GM21786 (cell line): ENCODE data around the gene NEUROD1.

ENCODE experiments used
- ATAC-seq: cut with Tn5 transposase; IDR thresholded peaks from one replicate; pipeline ENCODE4 v1.9.1; 2021; ENCODE audit not compliant: unreplicated experiment

The NEUROD1 gene

DNA sequence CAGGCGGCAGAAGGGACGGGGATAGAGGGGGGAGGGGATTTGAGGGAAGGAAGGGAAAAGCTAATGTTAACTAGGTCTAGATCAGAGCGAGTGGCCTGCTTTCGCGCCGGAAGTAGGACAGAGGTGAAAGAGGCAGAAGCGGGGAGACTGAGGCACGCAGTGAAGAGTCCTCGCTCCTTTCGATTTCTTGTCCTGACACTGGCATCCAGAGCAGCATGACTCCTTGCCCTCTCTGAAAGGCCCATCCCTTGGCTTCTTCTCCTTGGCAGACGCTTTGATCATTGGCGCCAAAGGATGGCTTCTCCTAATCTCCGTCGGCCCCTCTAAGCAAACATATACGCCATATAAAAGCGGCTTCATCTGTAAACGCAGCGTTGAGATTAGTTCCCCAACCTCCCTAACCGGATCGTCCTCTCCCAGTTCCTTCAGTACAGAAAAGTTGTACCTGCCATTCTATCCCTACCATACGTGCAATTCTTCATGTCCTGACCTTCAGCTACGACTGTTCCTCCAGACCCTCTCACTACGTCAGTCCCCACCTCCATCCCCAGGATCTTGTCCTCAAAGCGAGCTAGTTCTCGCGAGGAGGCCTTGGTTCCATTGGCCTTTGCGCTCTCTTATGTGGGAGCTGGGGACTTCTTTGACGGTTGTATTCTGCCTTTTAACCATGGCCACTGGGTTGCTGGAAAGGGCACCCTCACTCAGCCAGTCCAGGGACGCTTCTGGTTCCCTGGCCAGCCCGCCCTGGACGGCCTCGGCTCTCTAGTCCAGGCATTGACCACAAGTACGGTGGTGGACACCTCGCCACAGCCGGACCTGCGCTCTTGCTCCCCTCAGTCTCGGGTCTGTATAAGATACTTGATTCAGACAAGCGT lies 857 bp upstream of the NEUROD1 start:
- ATAC-seq: no peak

DNA sequence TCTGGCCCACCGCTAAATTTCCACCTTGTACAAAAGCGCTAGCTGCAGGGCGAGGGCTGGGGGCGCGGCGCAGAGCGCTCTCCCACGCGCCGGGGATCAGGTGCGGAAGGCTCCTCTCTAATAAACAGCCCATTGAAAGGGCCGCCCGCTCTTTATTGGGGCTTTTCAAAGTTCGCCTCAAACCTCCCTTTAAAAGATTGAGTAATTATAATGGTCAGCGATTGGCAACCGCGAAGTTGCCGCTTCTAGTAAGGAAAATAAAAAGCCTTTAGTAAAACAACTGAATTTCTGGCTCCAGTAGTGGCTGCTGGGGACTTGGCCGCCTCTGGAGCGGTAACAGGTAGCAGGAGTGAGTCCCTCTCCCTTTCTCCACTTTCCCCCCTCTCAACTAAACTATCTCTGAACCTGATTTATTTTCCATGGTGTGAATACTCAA lies 755 bp downstream of the NEUROD1 start:
- no peak for ATAC-seq

GRCh38 chr2:181678861-181679543 lies 1.3 kb downstream of the NEUROD1 start:
- no peak for ATAC-seq

DNA sequence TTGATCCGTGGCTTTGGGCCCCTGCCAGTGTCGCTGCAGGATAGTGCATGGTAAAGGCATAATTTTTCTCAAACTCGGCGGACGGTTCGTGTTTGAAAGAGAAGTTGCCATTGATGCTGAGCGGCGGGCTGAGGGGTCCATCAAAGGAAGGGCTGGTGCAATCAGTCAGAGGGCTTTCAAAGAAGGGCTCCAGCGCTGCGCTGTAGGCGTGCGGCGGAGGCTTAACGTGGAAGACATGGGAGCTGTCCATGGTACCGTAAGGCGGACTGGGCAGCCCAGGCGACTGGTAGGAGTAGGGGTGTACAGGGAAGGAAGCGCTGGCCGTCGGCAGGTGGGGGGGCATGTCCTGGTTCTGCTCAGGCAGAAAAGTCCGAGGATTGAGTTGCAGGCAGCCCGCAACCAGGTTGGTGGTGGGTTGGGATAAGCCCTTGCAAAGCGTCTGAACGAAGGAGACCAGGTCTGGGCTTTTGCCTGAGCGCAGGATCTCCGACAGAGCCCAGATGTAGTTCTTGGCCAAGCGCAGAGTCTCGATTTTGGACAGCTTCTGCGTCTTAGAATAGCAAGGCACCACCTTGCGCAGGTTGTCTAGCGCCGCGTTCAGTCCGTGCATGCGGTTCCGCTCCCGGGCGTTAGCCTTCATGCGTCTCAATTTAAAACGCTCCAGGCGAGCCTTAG lies 2.3 kb downstream of the NEUROD1 start:
- no peak for ATAC-seq

- no peak for ATAC-seq
Measured at GRCh38 chr2:181675254-181675653, 5.1 kb downstream of the NEUROD1 start.

- no peak for ATAC-seq
Measured at GRCh38 chr2:181674461-181674860, 5.9 kb downstream of the NEUROD1 start.

- ATAC-seq: no peak
Measured at GRCh38 chr2:181673173-181673572, 7.1 kb downstream of the NEUROD1 start.

- ATAC-seq: peak; percentile 89
Measured at GRCh38 chr2:181672255-181673008, 7.9 kb downstream of the NEUROD1 start.

- no peak for ATAC-seq
Measured at GRCh38 chr2:181670632-181671031, 9.7 kb downstream of the NEUROD1 start.

DNA sequence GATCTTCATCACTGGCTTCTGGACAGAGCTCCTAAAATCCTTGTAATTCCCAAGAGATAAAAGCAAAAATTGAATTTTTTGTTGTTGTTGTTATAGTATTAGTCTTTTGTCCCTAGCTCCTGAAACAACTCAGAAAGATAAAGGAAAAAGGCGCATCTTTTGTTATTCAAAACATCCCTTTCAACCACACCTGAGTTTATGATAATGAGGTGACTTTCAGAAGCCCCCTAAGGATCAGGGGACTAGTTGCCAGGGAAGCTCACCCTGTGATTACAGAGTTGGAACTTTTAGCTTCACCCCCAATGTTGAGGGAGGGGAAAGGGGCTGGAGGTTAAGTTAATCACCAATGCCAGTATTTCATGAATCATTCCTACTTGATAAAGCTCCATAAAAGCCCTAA lies 13.1 kb downstream of the NEUROD1 start:
- ATAC-seq: no peak

DNA sequence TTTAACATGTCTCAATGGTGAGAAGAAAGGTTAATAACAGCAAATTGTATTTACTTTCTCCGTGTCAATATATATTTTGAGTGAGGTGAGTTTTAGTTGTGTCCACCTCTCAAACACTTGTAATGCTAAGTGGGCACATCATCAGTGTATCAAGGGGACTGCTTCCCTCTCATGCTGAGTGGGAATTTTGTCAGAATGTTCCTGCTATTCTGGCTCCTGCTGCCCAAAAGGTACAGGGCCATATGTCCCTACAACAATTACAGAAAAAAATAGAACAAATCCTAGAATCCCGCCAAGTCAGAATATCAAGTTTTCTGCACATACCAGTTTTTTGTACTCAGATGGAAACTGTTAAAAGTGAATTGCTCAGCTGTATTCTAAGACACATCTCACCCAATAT lies 18.0 kb downstream of the NEUROD1 start:
- no peak for ATAC-seq

DNA sequence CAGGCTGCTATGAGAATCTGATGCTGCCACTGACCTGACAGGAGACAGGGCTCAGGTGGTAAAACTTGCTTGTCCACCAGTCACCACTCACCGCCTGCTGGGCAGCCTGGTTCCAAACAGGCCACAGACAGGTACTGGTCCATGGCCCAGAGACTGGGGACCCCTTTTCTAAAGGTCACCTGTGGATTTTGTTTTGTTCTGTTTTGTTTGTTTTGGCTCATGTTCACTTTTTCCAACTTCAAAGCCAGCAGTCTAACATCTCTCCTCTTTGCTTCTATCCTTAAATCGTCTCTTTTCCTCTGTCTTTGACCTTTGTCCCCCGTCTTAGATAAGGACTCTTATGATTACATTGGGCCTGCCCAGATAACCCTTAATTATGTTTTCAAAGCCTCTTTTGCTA lies 20.1 kb downstream of the NEUROD1 start:
- ATAC-seq: no peak

GRCh38 chr2:181658444-181658843 lies 21.9 kb downstream of the NEUROD1 start:
- no peak for ATAC-seq

DNA sequence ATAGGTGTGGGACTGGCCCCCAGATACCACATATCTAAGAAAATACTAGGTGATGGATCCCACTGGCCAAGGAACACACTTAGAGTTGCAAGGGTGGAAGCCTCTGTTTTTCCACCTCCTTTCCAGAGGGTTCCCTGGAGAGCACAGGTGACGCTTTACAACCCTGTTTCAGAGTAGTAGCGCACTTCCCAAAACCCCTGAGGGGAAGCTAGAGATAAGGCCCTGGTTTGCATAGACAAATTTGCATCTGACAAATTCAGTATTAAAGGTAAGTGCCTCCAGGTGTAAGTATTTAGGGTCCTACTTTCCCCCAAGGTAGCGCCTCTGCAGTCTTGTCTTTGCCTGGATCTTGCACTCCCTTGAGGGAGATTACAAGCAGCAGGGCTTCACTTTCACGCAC lies 22.9 kb downstream of the NEUROD1 start:
- no peak for ATAC-seq

DNA sequence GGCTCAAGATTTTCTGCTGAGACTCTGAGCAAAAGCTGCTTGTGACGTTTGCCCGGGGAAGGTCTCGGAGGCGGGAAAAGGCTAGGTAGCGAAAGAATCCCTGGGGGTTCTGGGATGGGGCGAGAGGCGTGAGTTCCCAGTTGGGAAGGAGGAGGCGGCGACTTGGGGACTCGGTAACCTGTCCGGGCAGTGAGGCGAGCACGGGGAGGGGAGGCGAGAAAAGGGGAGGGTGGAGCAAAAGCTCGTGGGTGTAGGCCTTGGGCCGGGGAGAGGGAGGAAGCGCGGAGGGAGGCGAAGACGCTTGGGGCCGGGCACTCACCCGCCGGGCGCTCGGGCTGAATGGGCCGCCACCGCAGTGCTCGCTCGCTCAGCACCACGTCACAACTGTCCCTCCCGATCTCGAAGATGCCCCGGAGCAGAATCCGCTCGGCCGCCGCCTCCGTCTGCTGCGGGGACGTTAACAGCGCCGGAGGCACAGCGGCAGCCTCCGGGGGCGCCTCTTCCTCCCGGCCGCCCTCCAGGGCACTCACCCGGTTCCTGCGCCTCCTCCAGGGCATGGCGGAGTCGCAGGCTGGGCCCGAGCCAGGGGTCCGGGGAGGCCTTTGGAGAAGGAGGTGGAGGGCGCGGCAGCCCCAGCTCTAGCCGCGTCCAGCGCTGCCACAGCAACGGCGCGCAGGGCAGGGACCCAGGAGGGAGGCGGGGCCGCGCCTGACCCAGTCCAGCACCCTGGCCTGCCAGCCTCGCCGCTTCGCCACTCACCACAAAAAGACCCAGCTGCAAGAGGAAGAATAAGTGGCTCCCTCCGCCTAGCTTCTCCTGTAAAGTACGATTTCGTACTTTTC lies 23.6 kb downstream of the NEUROD1 start, which contains the start of gene CERKL:
Gene CERKL, minus strand, starts transcription at position 656 of the 842 bp plus-strand sequence. Its CDS starts 99 bp downstream, at position 557.
- ATAC-seq: peak; percentile 87

DNA sequence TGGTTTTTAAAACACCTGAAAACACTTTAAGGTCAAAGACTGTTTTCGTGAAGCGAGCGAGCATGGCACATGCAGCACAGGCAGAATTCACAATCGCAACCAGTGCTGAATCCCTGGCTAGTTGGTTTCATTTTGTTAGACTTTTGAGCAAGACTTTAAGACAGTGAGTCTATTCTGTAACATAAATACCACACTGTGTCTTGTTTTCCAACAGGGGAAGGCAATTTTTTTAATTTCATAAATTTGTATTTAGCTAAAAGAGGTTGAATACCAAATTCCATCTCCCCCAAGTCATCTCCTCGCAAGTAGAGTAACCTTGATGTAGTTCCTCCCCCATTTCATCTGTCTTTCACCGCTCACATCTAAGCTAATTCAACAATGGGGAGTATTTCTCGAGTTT lies 24.8 kb downstream of the NEUROD1 start:
- no peak for ATAC-seq

DNA sequence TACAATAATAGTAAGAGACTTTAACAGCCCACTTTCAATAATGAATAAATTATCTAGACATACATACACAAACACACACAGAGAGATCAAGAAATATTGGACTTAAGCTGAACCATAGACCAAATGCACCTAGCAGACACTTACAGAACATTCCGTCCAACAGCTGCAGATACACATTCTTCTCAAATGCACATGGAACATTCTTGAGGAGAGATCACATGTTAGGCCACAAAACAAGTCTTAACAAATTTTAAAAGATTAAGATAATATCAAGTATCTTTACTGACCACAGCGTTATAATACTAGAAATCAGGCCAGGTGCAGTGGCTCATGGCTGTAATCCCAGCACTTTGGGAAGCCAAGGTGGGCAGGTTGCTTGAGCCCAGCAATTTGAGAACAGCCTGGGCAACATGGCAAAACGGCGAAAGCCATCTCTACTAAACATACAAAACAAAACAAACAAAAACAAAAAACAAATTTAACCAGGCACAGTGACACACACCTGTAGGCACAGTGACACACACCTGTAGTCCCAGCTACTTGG lies 30.8 kb downstream of the NEUROD1 start:
- no peak for ATAC-seq

GRCh38 chr2:181648478-181649155 lies 31.7 kb downstream of the NEUROD1 start:
- ATAC-seq: no peak

DNA sequence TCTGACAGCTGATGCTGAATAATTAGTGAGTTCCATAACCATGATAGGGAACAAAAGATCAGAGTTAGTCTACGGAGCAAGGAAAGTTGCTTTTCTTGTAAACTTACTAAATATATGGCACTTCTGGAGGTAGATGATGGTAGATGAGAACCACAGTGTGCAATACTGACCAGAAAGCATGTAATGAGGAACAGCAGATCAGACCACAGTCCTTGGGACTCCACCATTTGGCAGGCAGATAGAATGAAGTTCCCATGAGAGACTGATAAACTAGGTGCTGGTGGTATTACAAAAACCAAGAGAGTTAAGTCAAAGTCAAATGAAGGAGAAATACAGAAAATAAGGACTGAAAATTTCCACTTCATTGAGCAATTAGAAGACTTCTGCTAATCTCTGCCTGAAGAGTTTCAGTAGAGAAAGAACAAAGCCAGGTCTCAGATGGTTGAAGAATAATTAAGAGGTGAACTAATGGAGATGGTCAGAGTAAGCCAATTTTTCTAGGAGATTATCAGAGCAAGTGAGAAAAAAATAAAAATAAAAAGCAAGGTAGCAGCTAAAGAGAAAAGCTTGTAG lies 33.8 kb downstream of the NEUROD1 start:
- peak; percentile 59 for ATAC-seq
